Neural cell (in vitro differentiated cells): ENCODE data around the gene CACNA1C.

Experiments
- EP300 ChIP-seq: fragments of 450-650 bp; conservative IDR thresholded peaks from 2 replicates; pipeline ENCODE4 v1.6.1; 2014; ENCODE audit warnings: antibody characterized with exemption, mild to moderate bottlenecking, moderate library complexity; ENCODE audit not compliant: poor library complexity, severe bottlenecking
- EZH2 ChIP-seq: fragments of 200-600, 300-800 bp; shearing (Covaris generic), sonication (generic); IDR thresholded peaks from 2 replicates; pipeline ENCODE4 v1.6.1; 2014; ENCODE audit warnings: antibody characterized with exemption, low read length, borderline replicate concordance, mild to moderate bottlenecking; ENCODE audit not compliant: insufficient read depth, poor library complexity, severe bottlenecking
- POLR2AphosphoS5 ChIP-seq: IDR thresholded peaks from 2 replicates; pipeline ENCODE4 v1.6.1; 2012
- RAD21 ChIP-seq: fragments of 450-650 bp; conservative IDR thresholded peaks from 2 replicates; pipeline ENCODE4 v1.6.1; 2014; ENCODE audit warnings: antibody characterized with exemption, mild to moderate bottlenecking, moderate library complexity
- TAF1 ChIP-seq: IDR thresholded peaks from 2 replicates; pipeline ENCODE4 v1.6.1; 2012; ENCODE audit warnings: low read depth
- TF ChIP-seq, protein P1 (sequence below): fragments of 450-650 bp; IDR thresholded peaks from 2 replicates; pipeline ENCODE4 v1.5.1; 2014; ENCODE audit warnings: antibody characterized with exemption, mild to moderate bottlenecking, moderate library complexity; ENCODE audit not compliant: poor library complexity, severe bottlenecking

DNA sequence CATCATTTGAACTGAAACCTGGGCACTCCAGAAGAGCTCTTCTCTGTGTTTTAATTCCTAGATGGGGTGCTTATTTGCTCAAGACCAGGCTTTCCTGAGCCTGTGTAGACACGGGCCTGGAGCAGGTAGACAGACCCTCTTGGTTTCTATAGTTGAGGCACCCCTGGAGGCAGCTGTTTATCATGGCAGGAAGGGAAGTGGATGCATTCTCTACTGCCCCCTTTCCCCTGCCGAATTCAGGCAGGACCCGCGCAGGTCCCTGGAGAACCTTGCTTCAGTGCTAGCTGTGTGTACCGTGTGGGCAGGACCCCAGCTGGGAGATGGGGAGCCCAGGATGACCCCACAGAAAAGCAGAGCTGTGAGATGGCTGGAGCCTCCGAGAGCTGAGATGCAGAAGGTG, 6.0 kb downstream of the CACNA1C start:
- TF ChIP-seq POLR2AphosphoS5 (no peak), EP300 (no peak), TAF1 (no peak), EZH2 (no peak), RAD21 (no peak)
- TF ChIP-seq, protein P1, sequence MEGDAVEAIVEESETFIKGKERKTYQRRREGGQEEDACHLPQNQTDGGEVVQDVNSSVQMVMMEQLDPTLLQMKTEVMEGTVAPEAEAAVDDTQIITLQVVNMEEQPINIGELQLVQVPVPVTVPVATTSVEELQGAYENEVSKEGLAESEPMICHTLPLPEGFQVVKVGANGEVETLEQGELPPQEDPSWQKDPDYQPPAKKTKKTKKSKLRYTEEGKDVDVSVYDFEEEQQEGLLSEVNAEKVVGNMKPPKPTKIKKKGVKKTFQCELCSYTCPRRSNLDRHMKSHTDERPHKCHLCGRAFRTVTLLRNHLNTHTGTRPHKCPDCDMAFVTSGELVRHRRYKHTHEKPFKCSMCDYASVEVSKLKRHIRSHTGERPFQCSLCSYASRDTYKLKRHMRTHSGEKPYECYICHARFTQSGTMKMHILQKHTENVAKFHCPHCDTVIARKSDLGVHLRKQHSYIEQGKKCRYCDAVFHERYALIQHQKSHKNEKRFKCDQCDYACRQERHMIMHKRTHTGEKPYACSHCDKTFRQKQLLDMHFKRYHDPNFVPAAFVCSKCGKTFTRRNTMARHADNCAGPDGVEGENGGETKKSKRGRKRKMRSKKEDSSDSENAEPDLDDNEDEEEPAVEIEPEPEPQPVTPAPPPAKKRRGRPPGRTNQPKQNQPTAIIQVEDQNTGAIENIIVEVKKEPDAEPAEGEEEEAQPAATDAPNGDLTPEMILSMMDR, result no peak
